ENCODE data around the gene C12orf50. TPM values are rescaled to one million over a fixed set of nuclear protein-coding genes. Genes with fewer than 3 reads are reported as not detected.

Gene C12orf50
- total and polyA plus RNA-seq, 2 of the 8 experiments (the other 6 are each of a cell fraction or from before 2014, with no cell fraction given): not detected

- peaks cover 0 to 3% (median under 1%) of the 10 kb centered on the region in 4 experiments; a peak in 2 of 7 replicates for H3K4me1 ChIP-seq (replicated peaks in 1 of 4; ENCODE audit: control insufficient read depth in 3 of 4, insufficient read depth in 4 of 4, low read length in 3 of 4)
- DNase-seq (ENCODE audit: low read depth in 1 of 2, low spot score in 2 of 2) (peak; percentile 47 to 87), FAIRE-seq (no peak)
- peaks cover 0 to 3% of the 10 kb centered on the region in 2 experiments; a peak in 1 of 4 replicates for H3K9me3 ChIP-seq (ENCODE audit: insufficient read depth in 2 of 2, low read depth in 1 of 2, low read length in 1 of 2)
- H3K23me2 ChIP-seq (ENCODE audit: low read depth, low read length): no peaks in the 10 kb centered on the region
- H2AK5ac ChIP-seq (ENCODE audit: low read depth, low read length): no peak overlapping the region
- H2BK5ac ChIP-seq (ENCODE audit: low read depth, low read length): peak overlapping the region; percentile 74; the same call in 1 of the 2 replicates
- H3K27ac ChIP-seq (ENCODE audit: low read depth, low read length): peak overlapping the region; percentile 48; the same call in 1 of the 2 replicates
- peaks cover 0 to 1% of the 10 kb centered on the region in 2 experiments for H4K20me1 ChIP-seq (replicated peaks in 1 of 2; ENCODE audit: control insufficient read depth in 1 of 2, insufficient read depth in 2 of 2, low read length in 2 of 2)
- no peaks in the 10 kb centered on the region for H3K79me1 ChIP-seq (ENCODE audit: low read depth, low read length)
- H3K56ac ChIP-seq (replicated peaks; ENCODE audit: insufficient read length, low read depth, low read length): peak overlapping the region; percentile 42
- no peak overlapping the region for H3K4ac ChIP-seq (replicated peaks; ENCODE audit: insufficient read length, low read depth, low read length)
- CTCF ChIA-PET (ENCODE audit: partially characterized antibody): interaction anchor here (0.6 to 0.9 kb wide), 3 partner anchors 14 to 1190 kb away, joined by 3 to 4 read pairs (median 3); no protein-coding TSS in a partner anchor
- H3K36me3 ChIP-seq (ENCODE audit: control insufficient read depth in 2 of 4, insufficient read depth in 4 of 4, low read length in 3 of 4): no peaks in the 10 kb centered on the region; a peak in 1 of 8 replicates
- H2AFZ ChIP-seq (ENCODE audit: low read length): peak overlapping the region; percentile 99
- no peak overlapping the region for H2BK20ac ChIP-seq (ENCODE audit: low read length)
- no peak overlapping the region for H3K14ac ChIP-seq (ENCODE audit: insufficient read length)
- peak overlapping the region; percentile 85; the same call in 1 of the 2 replicates for H4K8ac ChIP-seq (ENCODE audit: extremely low read depth, insufficient read depth, low read length)
- peak overlapping the region; percentile 72 to 83 for H3K4me2 ChIP-seq (ENCODE audit: insufficient read depth in 1 of 2, low read depth in 2 of 2, low read length in 2 of 2)
- H4K5ac ChIP-seq (ENCODE audit: insufficient read length, low read depth, low read length): peak overlapping the region; percentile 78
- peak overlapping the region; percentile 90; the same call in 1 of the 2 replicates for H3K18ac ChIP-seq (ENCODE audit: extremely low read depth, low read length)
- H2BK15ac ChIP-seq (ENCODE audit: low read length): no peak overlapping the region
- POLR2A ChIA-PET (ENCODE audit: partially characterized antibody): no interaction called here
- H4K91ac ChIP-seq (replicated peaks; ENCODE audit: insufficient read length, low read length): peak overlapping the region; percentile 73
- peaks cover 0 to 47% of the 10 kb centered on the region in 2 experiments; a peak in 3 of 4 replicates for H3K79me2 ChIP-seq (ENCODE audit: control insufficient read depth in 1 of 2, insufficient read depth in 2 of 2, low read length in 2 of 2)
- no peak overlapping the region for H2BK120ac ChIP-seq (replicated peaks; ENCODE audit: low read depth, low read length)
- H3K9ac ChIP-seq (replicated peaks in 1 of 4; ENCODE audit: extremely low read depth in 1 of 4, low read depth in 3 of 4, low read length in 3 of 4): peak overlapping the region; percentile 74 to 83 (median 80)
- no peak overlapping the region; the same call in 1 of the 2 replicates for H2BK12ac ChIP-seq (ENCODE audit: low read depth, low read length)
- 0% methylated on average over 48 of the region's 54 CpGs; no CpG with 5 or more reads in 1 of the 2 experiments for WGBS, 2 experiments (ENCODE audit: extremely low coverage in 1 of 2, insufficient coverage in 1 of 2, insufficient read length in 1 of 2, insufficient replicate concordance in 2 of 2, low coverage in 1 of 2, low lambda C conversion rate in 2 of 2, missing lambda C conversion rate in 1 of 2)
- peak overlapping the region; percentile 84 to 94 (median 89) for H3K4me3 ChIP-seq (ENCODE audit: extremely low read depth in 1 of 4, insufficient read depth in 2 of 4, low read depth in 3 of 4, low read length in 4 of 4)
- H3K23ac ChIP-seq (ENCODE audit: insufficient read length): no peak overlapping the region
- H3K27me3 ChIP-seq (replicated peaks in 1 of 4; ENCODE audit: control insufficient read depth in 3 of 4, extremely low read depth in 1 of 4, insufficient read depth in 3 of 4, low read length in 3 of 4): no peaks in the 10 kb centered on the region
- no peak for TF ChIP-seq CBX5 (IDR thresholded peaks at IDR 0.05; ENCODE audit: low read depth, low read length)
- TF ChIP-seq RFX5 (IDR thresholded peaks at IDR 0.05; ENCODE audit: borderline replicate concordance, low read depth, low read length): no peak
- TF ChIP-seq BACH1 (IDR thresholded peaks at IDR 0.05; ENCODE audit: low read length): peak; percentile 17; the same call in 1 of the 2 replicates
- TF ChIP-seq POU5F1 (IDR thresholded peaks at IDR 0.05; ENCODE audit: low read depth, low read length): no peak
- no peak for TF ChIP-seq CEBPB (IDR thresholded peaks at IDR 0.05; ENCODE audit: low read depth, low read length)
- TF ChIP-seq CHD1 (IDR thresholded peaks at IDR 0.05; ENCODE audit: low read depth, low read length): no peak
- no peak for TF ChIP-seq JUND (IDR thresholded peaks at IDR 0.05; ENCODE audit: low read length)
- no peak for TF ChIP-seq RAD21 (IDR thresholded peaks at IDR 0.05 in 1 of 2, conservative IDR thresholded peaks at IDR 0.05 in 1 of 2; ENCODE audit: low read depth in 2 of 2, low read length in 2 of 2)
- TF ChIP-seq SUZ12 (IDR thresholded peaks at IDR 0.05; ENCODE audit: low read length): no peak
- TF ChIP-seq CHD2 (IDR thresholded peaks at IDR 0.05; ENCODE audit: low read length): no peak
- peak; percentile 70 for TF ChIP-seq MAX (IDR thresholded peaks at IDR 0.05)
- no peak for TF ChIP-seq NRF1 (IDR thresholded peaks at IDR 0.05; ENCODE audit: low read depth, low read length)
- TF ChIP-seq CREB1 (IDR thresholded peaks at IDR 0.05): peak; percentile 8; the same call in 1 of the 2 replicates
Observed at GRCh38 chr12:88035271-88035906, 6.2 kb upstream of the C12orf50 start.

Data from H1 (cell line).